ENCODE measurements around the gene ATP8B3. TPM values are rescaled to one million over a fixed set of nuclear protein-coding genes. Genes with fewer than 3 reads are reported as not detected.
"Not testable (repeated sequence)": the region's sequence is repeated elsewhere in the genome, so short reads cannot be mapped to it uniquely, and the experiment has no call there.

Gene ATP8B3
- total RNA-seq, 4 donors from 2014 or later: 1.3 to 2.0 (median 1.6) TPM; not detected in 1

DNA sequence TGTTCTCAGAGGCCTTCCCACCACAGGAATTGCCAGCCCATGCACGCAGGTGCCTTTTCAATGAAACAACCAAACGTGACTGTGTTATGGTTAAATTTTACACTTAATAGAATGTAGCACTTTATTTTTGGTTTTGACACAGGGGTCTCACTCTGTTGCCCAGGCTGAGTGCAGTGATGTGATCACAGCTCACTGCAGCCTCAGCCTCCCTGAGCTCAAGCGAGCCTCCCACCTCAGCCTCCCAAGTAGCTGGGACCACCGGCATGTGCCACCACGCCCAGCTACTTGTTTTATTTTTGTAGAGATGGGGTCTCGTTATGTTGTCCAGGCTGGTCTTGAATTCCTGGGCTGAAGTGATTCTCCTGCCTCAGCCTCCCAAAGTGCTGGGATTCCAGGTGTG lies 7.2 kb downstream of the ATP8B3 start:
- intact Hi-C loops (cut with DNase I): no loop called here
- 89 to 91% methylated on average over 6 of the region's 6 CpGs for WGBS, 2 donors
- H3K4me1 ChIP-seq: peaks cover 0 to 6% of the 10 kb centered on the region in 2 donors
- no peak for DNase-seq
- H3K4me3 ChIP-seq (replicated peaks in 1 of 3): no peak overlapping the region
- no peaks in the 10 kb centered on the region for H3K36me3 ChIP-seq
- no peak overlapping the region for H3K27ac ChIP-seq
- no peaks in the 10 kb centered on the region for H3K27me3 ChIP-seq
- H3K9me3 ChIP-seq: no peaks in the 10 kb centered on the region
- TF ChIP-seq POLR2A (IDR thresholded peaks at IDR 0.05): no peak
- TF ChIP-seq, protein P1, sequence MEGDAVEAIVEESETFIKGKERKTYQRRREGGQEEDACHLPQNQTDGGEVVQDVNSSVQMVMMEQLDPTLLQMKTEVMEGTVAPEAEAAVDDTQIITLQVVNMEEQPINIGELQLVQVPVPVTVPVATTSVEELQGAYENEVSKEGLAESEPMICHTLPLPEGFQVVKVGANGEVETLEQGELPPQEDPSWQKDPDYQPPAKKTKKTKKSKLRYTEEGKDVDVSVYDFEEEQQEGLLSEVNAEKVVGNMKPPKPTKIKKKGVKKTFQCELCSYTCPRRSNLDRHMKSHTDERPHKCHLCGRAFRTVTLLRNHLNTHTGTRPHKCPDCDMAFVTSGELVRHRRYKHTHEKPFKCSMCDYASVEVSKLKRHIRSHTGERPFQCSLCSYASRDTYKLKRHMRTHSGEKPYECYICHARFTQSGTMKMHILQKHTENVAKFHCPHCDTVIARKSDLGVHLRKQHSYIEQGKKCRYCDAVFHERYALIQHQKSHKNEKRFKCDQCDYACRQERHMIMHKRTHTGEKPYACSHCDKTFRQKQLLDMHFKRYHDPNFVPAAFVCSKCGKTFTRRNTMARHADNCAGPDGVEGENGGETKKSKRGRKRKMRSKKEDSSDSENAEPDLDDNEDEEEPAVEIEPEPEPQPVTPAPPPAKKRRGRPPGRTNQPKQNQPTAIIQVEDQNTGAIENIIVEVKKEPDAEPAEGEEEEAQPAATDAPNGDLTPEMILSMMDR (IDR thresholded peaks at IDR 0.05): no peak

DNA sequence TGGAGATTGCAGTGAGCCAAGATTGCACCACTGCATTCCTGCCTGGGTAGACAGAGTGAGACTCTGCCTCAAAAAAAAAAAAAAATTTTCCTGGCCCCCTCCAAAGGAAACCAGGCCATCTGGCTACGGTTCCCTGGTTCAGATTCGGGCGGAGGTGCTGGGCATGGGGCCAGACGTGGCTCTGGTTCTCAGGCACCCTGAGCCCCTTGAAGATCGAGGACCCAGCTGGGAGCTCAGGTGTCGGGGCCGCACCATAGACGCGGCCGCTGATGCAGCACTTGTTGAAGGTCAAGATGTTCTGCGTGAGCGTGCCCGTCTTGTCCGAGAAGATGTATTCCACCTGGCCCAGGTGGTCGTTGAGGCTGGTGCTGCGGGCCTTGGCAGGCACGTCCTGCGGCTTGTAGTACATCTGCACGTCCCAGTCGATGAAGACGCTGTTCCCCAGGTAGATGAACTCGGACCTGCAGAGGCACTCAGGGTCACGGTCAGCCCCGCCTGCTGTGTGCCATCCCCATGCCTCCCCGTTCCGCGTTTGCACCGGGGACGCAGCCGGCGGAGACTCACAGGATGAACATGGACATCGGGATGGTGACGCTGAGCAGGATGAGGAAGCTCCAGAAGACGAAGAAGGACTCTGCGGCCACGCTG lies 12.3 kb downstream of the ATP8B3 start:
- WGBS, 2 donors: 46 to 63% methylated on average over 25 to 36 of the region's 36 CpGs
- Histone ChIP-seq H3K36me3 (no peaks in the 10 kb centered on the region), H3K27me3 (no peaks in the 10 kb centered on the region), H3K27ac (no peak overlapping the region), H3K9me3 (no peaks in the 10 kb centered on the region), H3K4me1 (peaks cover 0 to 6% of the 10 kb centered on the region in 2 donors), H3K4me3 (replicated peaks in 1 of 3) (no peak overlapping the region)
- peak; percentile 84 to 90 for DNase-seq
- no peak for TF ChIP-seq POLR2A (IDR thresholded peaks at IDR 0.05)
- TF ChIP-seq, protein P1 (IDR thresholded peaks at IDR 0.05): no peak
- intact Hi-C loops (cut with DNase I): no loop called here

DNA sequence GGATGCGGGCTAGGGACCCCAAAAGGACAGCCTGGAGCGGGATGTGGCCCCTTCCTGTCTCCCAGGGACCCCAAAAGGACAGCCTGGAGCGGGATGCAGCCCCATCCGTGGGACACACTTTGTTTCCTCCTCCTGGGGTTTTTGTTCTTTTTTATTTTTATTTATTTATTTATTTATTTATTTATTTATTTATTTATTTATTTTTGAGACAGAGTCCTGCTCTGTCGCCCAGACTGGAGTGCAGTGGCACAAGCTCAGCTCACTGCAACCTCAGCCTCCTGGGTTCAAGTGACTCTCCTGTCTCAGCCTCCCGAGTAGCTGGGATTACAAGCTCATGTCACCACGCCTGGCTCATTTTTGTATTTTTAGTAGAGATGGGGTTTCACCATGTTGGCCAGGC lies 14.8 kb downstream of the ATP8B3 start:
- 92 to 93% methylated on average over 7 of the region's 7 CpGs for WGBS, 2 donors
- H3K4me1 ChIP-seq; DNase-seq; H3K36me3 ChIP-seq; intact Hi-C loops (cut with DNase I); H3K4me3 ChIP-seq (replicated peaks in 1 of 3); H3K27ac ChIP-seq; H3K9me3 ChIP-seq; H3K27me3 ChIP-seq: not testable (repeated sequence)

DNA sequence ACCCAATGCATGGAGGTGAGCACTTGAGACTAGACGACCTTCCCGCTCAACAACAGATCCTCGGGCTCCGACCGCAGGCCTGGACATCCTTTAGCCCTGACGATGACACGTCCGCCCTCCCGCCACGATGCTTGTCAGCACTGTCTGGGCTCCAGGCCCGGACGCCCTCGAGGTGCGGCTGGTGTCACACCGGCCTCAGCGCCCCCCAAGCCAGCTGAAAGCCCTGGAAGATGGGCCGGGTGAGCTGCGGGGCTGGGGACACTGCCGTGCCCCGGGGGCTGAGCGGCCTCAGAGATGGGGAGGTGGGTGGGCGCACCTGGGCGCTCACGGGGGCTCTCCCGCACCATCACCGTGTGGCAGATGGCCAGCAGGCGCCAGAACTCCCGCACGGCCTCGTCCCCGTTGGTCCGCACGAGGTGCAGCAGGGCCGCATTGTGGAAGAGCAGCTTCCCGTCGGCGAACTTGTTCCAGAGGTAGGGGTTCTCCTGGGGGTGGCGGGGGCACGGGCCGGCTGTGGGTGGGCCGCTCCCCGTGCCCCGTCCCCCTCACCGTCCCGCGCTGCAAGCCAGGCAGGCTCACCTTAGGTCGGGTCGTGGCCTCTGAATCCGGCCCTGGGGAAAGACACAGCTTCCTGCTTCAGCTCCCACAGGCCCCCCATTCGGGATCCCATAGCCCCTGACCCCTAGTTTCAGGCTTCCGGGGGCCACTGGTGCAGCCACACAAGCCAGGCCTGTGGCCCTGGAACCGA lies 15.5 kb downstream of the ATP8B3 start:
- intact Hi-C loops (cut with DNase I): no loop called here
- no peak overlapping the region for H3K4me3 ChIP-seq (replicated peaks in 1 of 3)
- H3K27me3 ChIP-seq: no peaks in the 10 kb centered on the region
- DNase-seq: no peak
- TF ChIP-seq, protein P1 (IDR thresholded peaks at IDR 0.05): no peak
- no peak for TF ChIP-seq POLR2A (IDR thresholded peaks at IDR 0.05)
- no peaks in the 10 kb centered on the region for H3K36me3 ChIP-seq
- H3K9me3 ChIP-seq: no peaks in the 10 kb centered on the region
- no peak overlapping the region for H3K27ac ChIP-seq
- WGBS, 2 donors: 51 to 70% methylated on average over 31 to 32 of the region's 52 CpGs
- H3K4me1 ChIP-seq: peaks cover 0 to 6% of the 10 kb centered on the region in 2 donors

DNA sequence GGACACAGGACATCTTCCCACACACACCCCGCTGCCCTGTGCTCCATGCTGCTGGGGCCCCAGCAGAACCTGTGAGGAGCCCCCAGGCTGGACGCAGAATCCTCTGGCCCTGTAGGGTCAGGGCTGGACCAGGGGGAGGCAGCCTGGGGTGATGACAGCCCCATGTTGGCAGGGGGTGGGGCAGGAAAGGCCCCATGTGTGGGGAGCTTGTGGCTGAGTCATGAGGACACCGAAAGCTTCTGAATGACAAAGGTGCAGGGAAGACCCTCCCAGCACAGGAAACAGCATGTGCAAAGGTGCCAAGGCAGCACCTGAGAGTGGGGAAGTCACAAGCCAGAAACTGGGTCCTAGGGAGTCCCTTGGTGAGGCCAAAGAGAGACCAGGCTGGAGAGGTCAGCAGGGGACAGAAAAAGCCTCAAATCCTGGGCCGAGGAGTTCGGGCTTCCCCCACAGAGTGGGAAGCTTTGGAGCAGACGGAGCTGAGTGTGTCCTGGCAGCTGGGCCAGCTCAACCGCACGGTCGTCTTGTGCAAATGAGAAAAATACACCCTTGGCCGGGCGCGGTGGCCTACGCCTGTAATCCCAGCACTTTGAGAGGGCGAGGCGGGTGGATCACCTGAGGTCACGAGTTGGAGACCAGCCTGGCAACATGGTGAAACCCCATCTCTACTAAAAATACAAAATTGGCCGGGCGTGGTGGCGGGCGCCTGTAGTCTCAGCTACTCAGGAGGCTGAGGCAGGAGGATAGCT lies 17.5 kb downstream of the ATP8B3 start:
- no peak for DNase-seq
- H3K4me3 ChIP-seq (replicated peaks in 1 of 3): no peak overlapping the region
- H3K4me1 ChIP-seq: peaks cover 0 to 1% of the 10 kb centered on the region in 2 donors
- intact Hi-C loops (cut with DNase I): no loop called here
- no peaks in the 10 kb centered on the region for H3K27me3 ChIP-seq
- no peaks in the 10 kb centered on the region for H3K9me3 ChIP-seq
- 77 to 86% methylated on average over 19 of the region's 20 CpGs for WGBS, 2 donors
- no peak overlapping the region for H3K27ac ChIP-seq
- no peak for TF ChIP-seq POLR2A (IDR thresholded peaks at IDR 0.05)
- TF ChIP-seq, protein P1 (IDR thresholded peaks at IDR 0.05): no peak
- H3K36me3 ChIP-seq: no peaks in the 10 kb centered on the region
